ENCODE data around the gene NPIPA2. TPM values are rescaled to one million over a fixed set of nuclear protein-coding genes. Genes with fewer than 3 reads are reported as not detected.
"Not testable (repeated sequence)": the region's sequence is repeated elsewhere in the genome, so short reads cannot be mapped to it uniquely, and the experiment has no call there.

Gene NPIPA2
- 1 to 10 TPM in 4 of 12 donors, not detected in 8; 2.6 to 5.8 (median 4.1) TPM for polyA plus RNA-seq (ENCODE audit: insufficient read length in 12 of 12)
- long read RNA-seq, donor 1, result 0 reads
- long read RNA-seq, donor 2, result 0 reads
- long read RNA-seq, donor 3, result 0 reads
- long read RNA-seq, donor 4, result 0 reads
- long read RNA-seq, donor 5, result 0 reads
- long read RNA-seq, donor 6, result 0 reads
- long read RNA-seq, donor 7, result 0 reads
- long read RNA-seq, donor 8, result 0 reads
- long read RNA-seq, donor 9, result 0 reads
- long read RNA-seq, donor 10, result 0 reads
- long read RNA-seq, donor 11, result 0 reads

- not testable (repeated sequence) for DNase-seq
These were observed at the start of gene NPIPA2 for GRCh38 chr16:14742273-14743128. Gene NPIPA2, plus strand, starts transcription at chr16:14742533. Its CDS starts 5,533 bp downstream, at chr16:14748066.

- DNase-seq, result not testable (repeated sequence)
These were observed 48.2 kb upstream of the NPIPA2 start, which contains the start of gene PLA2G10 for GRCh38 chr16:14694129-14694528. Gene PLA2G10, minus strand, starts transcription at chr16:14694308. Its CDS starts 79 bp downstream, at chr16:14694229.

GRCh38 chr16:14701859-14702258 lies 40.5 kb upstream of the NPIPA2 start:
- not testable (repeated sequence) for DNase-seq

- DNase-seq, result not testable (repeated sequence)
These were observed 39.7 kb upstream of the NPIPA2 start for GRCh38 chr16:14702672-14703071.

- not testable (repeated sequence) for DNase-seq
These were observed 38.9 kb upstream of the NPIPA2 start, which contains the start of gene NPIPA3 for GRCh38 chr16:14703156-14704011. Gene NPIPA3, plus strand, starts transcription at chr16:14703411. Its CDS starts 5,533 bp downstream, at chr16:14708944.

- not testable (repeated sequence) for DNase-seq
These were observed 9.1 kb upstream of the NPIPA2 start for GRCh38 chr16:14733233-14733632.

GRCh38 chr16:14740832-14741385 lies 1.4 kb upstream of the NPIPA2 start:
- not testable (repeated sequence) for DNase-seq

- not testable (repeated sequence) for DNase-seq
These were observed 539 bp upstream of the NPIPA2 start for GRCh38 chr16:14741794-14742193.

GRCh38 chr16:14773654-14774053 lies 31.3 kb downstream of the NPIPA2 start:
- DNase-seq, result not testable (repeated sequence)

- DNase-seq, result not testable (repeated sequence)
These were observed 33.3 kb downstream of the NPIPA2 start for GRCh38 chr16:14775624-14776023.

GRCh38 chr16:14776763-14777162 lies 34.4 kb downstream of the NPIPA2 start:
- DNase-seq, result not testable (repeated sequence)

GRCh38 chr16:14779368-14779877 lies 37.1 kb downstream of the NPIPA2 start:
- DNase-seq, result not testable (repeated sequence)

- not testable (repeated sequence) for DNase-seq
These were observed 43.8 kb downstream of the NPIPA2 start for GRCh38 chr16:14786180-14786579.

GRCh38 chr16:14789577-14789976 lies 47.2 kb downstream of the NPIPA2 start:
- DNase-seq, result not testable (repeated sequence)

- not testable (repeated sequence) for DNase-seq
These were observed 48.1 kb downstream of the NPIPA2 start for GRCh38 chr16:14790320-14790956.

GRCh38 chr16:14792914-14793313 lies 50.6 kb downstream of the NPIPA2 start:
- DNase-seq, result not testable (repeated sequence)

- not testable (repeated sequence) for DNase-seq
These were observed 55.2 kb downstream of the NPIPA2 start for GRCh38 chr16:14797558-14797957.

- DNase-seq, result not testable (repeated sequence)
These were observed 61.2 kb downstream of the NPIPA2 start for GRCh38 chr16:14803577-14803976.

- DNase-seq, result not testable (repeated sequence)
These were observed 64.9 kb downstream of the NPIPA2 start for GRCh38 chr16:14807184-14807678.

- DNase-seq, result not testable (repeated sequence)
These were observed 71.6 kb downstream of the NPIPA2 start for GRCh38 chr16:14813890-14814289.
